DND-41 (cell line): Measurements from ENCODE around the gene ALDH1L1.

Experiments
- ATAC-seq: fragments of 200-7000 bp; cut with Tn5 transposase; 3 replicates; pipeline ENCODE4 v1.9.1; 2021; ENCODE audit warnings: low read depth; ENCODE audit not compliant: insufficient read depth
- DNase-seq: peaks from one replicate; pipeline ENCODE4 v3.0.0-alpha.2; 2020
- H2AFZ ChIP-seq: 2 replicates; pipeline ENCODE4 v1.6.0; 2012; ENCODE audit warnings: low read depth, low read length
- H3K27ac ChIP-seq: 2 replicates; pipeline ENCODE4 v1.5.1; 2012; ENCODE audit warnings: low read length, inconsistent platforms
- H3K27me3 ChIP-seq: fragments of 200-600 bp; sonication (generic); 2 replicates; pipeline ENCODE4 v1.6.0; 2012; ENCODE audit warnings: low read length, mild to moderate bottlenecking, inconsistent platforms; ENCODE audit not compliant: insufficient read depth, poor library complexity
- H3K36me3 ChIP-seq: 2 replicates; pipeline ENCODE4 v1.5.1; 2012; ENCODE audit warnings: low read length, inconsistent platforms; ENCODE audit not compliant: insufficient read depth
- H3K4me1 ChIP-seq: 2 replicates; pipeline ENCODE4 v1.5.1; 2012; ENCODE audit warnings: mild to moderate bottlenecking, low read length; ENCODE audit not compliant: insufficient read depth
- H3K4me2 ChIP-seq: 2 replicates; pipeline ENCODE4 v1.6.0; 2012; ENCODE audit warnings: mild to moderate bottlenecking, moderate library complexity, low read length, inconsistent platforms; ENCODE audit not compliant: insufficient read depth
- H3K4me3 ChIP-seq, 2 experiments: fragments of 200-600 bp in 1 of 2; shearing (Covaris generic) in 1 of 2; 2 replicates each; pipeline ENCODE4 v1.5.1; 2012 to 2016; ENCODE audit warnings: inconsistent platforms in 2 of 2, low read length in 2 of 2, mild to moderate bottlenecking in 2 of 2, low read depth in 1 of 2, moderate library complexity in 1 of 2
- H3K79me2 ChIP-seq: 2 replicates; pipeline ENCODE4 v1.6.0; 2012; ENCODE audit warnings: low read length, inconsistent platforms; ENCODE audit not compliant: insufficient read depth
- H3K9ac ChIP-seq: 2 replicates; pipeline ENCODE4 v1.6.0; 2012; ENCODE audit warnings: low read depth, mild to moderate bottlenecking, inconsistent platforms, low read length, moderate library complexity
- H3K9me3 ChIP-seq: 2 replicates; pipeline ENCODE4 v1.5.1; 2012; ENCODE audit warnings: low read length, moderate library complexity, mild to moderate bottlenecking, inconsistent platforms; ENCODE audit not compliant: insufficient read depth, severe bottlenecking
- H4K20me1 ChIP-seq: 2 replicates; pipeline ENCODE4 v1.6.0; 2012; ENCODE audit warnings: low read length; ENCODE audit not compliant: insufficient read depth
- EZH2 ChIP-seq: IDR thresholded peaks from 3 replicates; pipeline ENCODE4 v1.6.1; 2012; ENCODE audit warnings: borderline replicate concordance, low read depth, mild to moderate bottlenecking, moderate library complexity, low read length, inconsistent platforms; ENCODE audit not compliant: severe bottlenecking
- TF ChIP-seq, protein P1 (sequence below): IDR thresholded peaks from 2 replicates; pipeline ENCODE4 v1.5.1; 2012; ENCODE audit warnings: borderline replicate concordance, low read length, moderate library complexity, mild to moderate bottlenecking; ENCODE audit not compliant: poor library complexity, severe bottlenecking; ENCODE audit errors: extremely low read depth

Gene ALDH1L1

DNA sequence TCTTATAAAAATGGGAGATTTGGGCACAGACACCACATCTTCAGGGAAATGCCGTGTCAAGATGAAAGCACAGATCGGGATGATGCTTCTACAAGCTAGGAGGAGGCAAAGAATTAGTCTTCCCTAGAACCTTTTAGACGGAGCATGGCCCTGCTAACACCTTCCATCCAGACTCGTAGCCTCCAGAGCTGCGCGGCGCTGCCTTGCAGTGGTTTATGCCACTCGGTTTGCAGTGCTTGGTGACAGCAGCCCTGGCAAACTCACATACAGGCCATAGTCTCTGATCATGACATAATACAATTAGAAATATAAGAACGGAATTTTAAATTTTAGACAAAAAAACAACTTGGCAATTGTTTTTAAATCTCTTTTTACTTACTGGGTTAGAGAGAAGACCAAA, 59.3 kb downstream of the ALDH1L1 start:
- Histone ChIP-seq H3K4me3 (no peak overlapping the region), H4K20me1 (no peaks in the 10 kb centered on the region), H3K27me3 (peaks cover 6% of the 10 kb centered on the region), H3K9ac (no peak overlapping the region), H3K36me3 (no peaks in the 10 kb centered on the region), H2AFZ (no peak overlapping the region), H3K4me2 (no peak overlapping the region), H3K27ac (no peak overlapping the region), H3K4me1 (no peaks in the 10 kb centered on the region), H3K79me2 (no peaks in the 10 kb centered on the region), H3K9me3 (no peaks in the 10 kb centered on the region)
- TF ChIP-seq, protein P1, sequence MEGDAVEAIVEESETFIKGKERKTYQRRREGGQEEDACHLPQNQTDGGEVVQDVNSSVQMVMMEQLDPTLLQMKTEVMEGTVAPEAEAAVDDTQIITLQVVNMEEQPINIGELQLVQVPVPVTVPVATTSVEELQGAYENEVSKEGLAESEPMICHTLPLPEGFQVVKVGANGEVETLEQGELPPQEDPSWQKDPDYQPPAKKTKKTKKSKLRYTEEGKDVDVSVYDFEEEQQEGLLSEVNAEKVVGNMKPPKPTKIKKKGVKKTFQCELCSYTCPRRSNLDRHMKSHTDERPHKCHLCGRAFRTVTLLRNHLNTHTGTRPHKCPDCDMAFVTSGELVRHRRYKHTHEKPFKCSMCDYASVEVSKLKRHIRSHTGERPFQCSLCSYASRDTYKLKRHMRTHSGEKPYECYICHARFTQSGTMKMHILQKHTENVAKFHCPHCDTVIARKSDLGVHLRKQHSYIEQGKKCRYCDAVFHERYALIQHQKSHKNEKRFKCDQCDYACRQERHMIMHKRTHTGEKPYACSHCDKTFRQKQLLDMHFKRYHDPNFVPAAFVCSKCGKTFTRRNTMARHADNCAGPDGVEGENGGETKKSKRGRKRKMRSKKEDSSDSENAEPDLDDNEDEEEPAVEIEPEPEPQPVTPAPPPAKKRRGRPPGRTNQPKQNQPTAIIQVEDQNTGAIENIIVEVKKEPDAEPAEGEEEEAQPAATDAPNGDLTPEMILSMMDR = no peak
- no peak for TF ChIP-seq EZH2
- ATAC-seq (no peak), DNase-seq (no peak)

DNA sequence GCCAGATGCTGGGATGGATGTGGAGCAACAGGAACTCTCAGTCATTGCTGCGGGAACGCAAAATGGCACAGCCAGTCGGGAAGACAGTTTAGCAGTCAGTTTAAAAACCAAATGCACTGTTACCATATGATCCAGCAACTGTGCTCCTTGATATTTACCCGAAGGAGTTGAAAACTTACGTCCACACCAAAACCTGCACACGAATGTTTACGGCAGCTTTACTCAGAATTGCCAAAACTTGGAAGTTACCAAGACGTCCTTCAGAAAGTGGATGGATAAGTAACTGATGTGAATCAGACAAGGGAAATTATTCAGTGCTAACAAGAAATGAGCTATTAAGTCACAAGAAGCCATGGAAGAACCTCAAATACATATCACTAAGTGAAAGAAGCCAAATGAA, 60.4 kb downstream of the ALDH1L1 start:
- Histone ChIP-seq H3K9ac (no peak overlapping the region), H2AFZ (no peak overlapping the region)

DNA sequence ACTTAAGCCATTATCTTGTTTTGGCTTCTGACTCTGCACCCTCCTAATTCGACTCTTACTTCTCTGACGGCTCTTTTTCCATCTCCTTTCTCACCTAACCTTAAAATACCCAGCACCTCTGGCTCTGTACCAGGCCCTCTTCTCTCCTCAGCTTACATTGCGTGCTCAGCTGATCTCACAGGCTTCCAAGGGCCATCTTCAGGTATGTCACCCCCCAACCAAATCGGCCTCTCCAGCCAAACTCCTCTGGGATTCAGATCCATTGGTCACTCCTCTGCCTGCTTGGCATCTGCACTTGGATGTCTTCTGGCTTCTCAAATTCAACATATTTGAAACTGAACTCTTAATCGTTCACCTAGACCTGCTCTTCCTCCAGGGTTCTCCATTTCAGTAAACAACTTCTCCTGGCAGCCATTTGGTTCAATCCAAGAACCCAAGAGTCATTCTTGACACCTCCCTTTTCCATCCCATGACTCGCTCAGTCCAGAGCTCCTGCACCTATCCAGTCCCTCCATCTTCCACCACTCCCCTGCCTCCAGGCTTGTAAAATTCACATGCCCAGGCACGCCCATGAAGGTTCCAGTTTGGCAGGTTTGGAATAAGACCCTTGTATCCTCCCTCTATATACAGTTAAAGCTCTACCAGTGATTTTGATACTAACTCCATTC, 61.2 kb downstream of the ALDH1L1 start:
- Histone ChIP-seq H3K9me3 (no peaks in the 10 kb centered on the region), H3K4me1 (no peaks in the 10 kb centered on the region), H3K4me2 (no peak overlapping the region), H3K9ac (no peak overlapping the region), H2AFZ (no peak overlapping the region), H3K36me3 (no peaks in the 10 kb centered on the region), H3K27ac (no peak overlapping the region), H3K4me3 (no peak overlapping the region), H3K27me3 (peaks cover 6% of the 10 kb centered on the region), H4K20me1 (no peaks in the 10 kb centered on the region), H3K79me2 (no peaks in the 10 kb centered on the region)
- TF ChIP-seq, protein P1 = no peak
- no peak for TF ChIP-seq EZH2
- DNase-seq = no peak
- ATAC-seq = no peak

More for the DNA sequence above, 60.4 kb downstream of the ALDH1L1 start:
- Histone ChIP-seq H3K4me1 (no peaks in the 10 kb centered on the region), H3K4me3 (no peak overlapping the region), H4K20me1 (no peaks in the 10 kb centered on the region), H3K27ac (no peak overlapping the region), H3K4me2 (no peak overlapping the region), H3K36me3 (no peaks in the 10 kb centered on the region), H3K79me2 (no peaks in the 10 kb centered on the region), H3K9me3 (no peaks in the 10 kb centered on the region), H3K27me3 (peaks cover 6% of the 10 kb centered on the region)
- DNase-seq (no peak), ATAC-seq (no peak)
- TF ChIP-seq, protein P1 = no peak
- no peak for TF ChIP-seq EZH2
